Neural cell (in vitro differentiated cells): ENCODE data around the gene ROBO1. TPM values are rescaled to one million over a fixed set of nuclear protein-coding genes. Genes with fewer than 3 reads are reported as not detected.

Experiments
- H2AFZ ChIP-seq: fragments of 200-600, 300-800 bp; sonication (generic), shearing (Covaris generic); 2 replicates; pipeline ENCODE4 v1.6.0; 2014; ENCODE audit warnings: low read depth, mild to moderate bottlenecking, antibody characterized with exemption, low read length, moderate library complexity
- H3F3A ChIP-seq: fragments of 200-600 bp; shearing (Covaris generic); 2 replicates; pipeline ENCODE4 v1.6.1; 2016; ENCODE audit warnings: mild to moderate bottlenecking, moderate library complexity, mixed read lengths, antibody characterized with exemption, low read length; ENCODE audit not compliant: insufficient read depth, poor library complexity, severe bottlenecking
- H3K27ac ChIP-seq: fragments of 200-600, 300-800 bp; sonication (generic), shearing (Covaris generic); 2 replicates; pipeline ENCODE4 v1.5.1; 2014; ENCODE audit warnings: mild to moderate bottlenecking, low read length, moderate library complexity
- H3K27me3 ChIP-seq: fragments of 300-800, 200-600 bp; sonication (generic), shearing (Covaris generic); 2 replicates; pipeline ENCODE4 v1.6.0; 2014; ENCODE audit warnings: mild to moderate bottlenecking, low read depth, low read length, moderate library complexity; ENCODE audit not compliant: insufficient read depth
- H3K36me3 ChIP-seq: fragments of 300-800, 200-600 bp; sonication (generic), shearing (Covaris generic); 2 replicates; pipeline ENCODE4 v1.5.1; 2014; ENCODE audit warnings: mild to moderate bottlenecking, antibody characterized with exemption, low read length, moderate library complexity; ENCODE audit not compliant: insufficient read depth
- H3K4me2 ChIP-seq: fragments of 300-800, 200-600 bp; sonication (generic), shearing (Covaris generic); 2 replicates; pipeline ENCODE4 v1.6.0; 2014; ENCODE audit warnings: mild to moderate bottlenecking, low read length
- H3K4me3 ChIP-seq: fragments of 300-800, 200-600 bp; sonication (generic), shearing (Covaris generic); 2 replicates; pipeline ENCODE4 v1.5.1; 2014; ENCODE audit warnings: mild to moderate bottlenecking, low read length, moderate library complexity
- H3K79me2 ChIP-seq: fragments of 200-600 bp; shearing (Covaris generic); replicated peaks from 2 replicates; pipeline ENCODE4 v1.6.0; 2014; ENCODE audit warnings: mild to moderate bottlenecking, low read length, moderate library complexity; ENCODE audit not compliant: insufficient read depth
- H3K9ac ChIP-seq: fragments of 300-800, 200-600 bp; sonication (generic), shearing (Covaris generic); 2 replicates; pipeline ENCODE4 v1.6.1; 2016; ENCODE audit warnings: mild to moderate bottlenecking, low read length, mixed read lengths
- H3K9me2 ChIP-seq: fragments of 200-600 bp; shearing (Covaris generic); 2 replicates; pipeline ENCODE4 v1.6.1; 2016; ENCODE audit warnings: mild to moderate bottlenecking, low read length, mixed read lengths; ENCODE audit not compliant: insufficient read depth
- H3K9me3 ChIP-seq: fragments of 200-600, 300-800 bp; sonication (generic), shearing (Covaris generic); 2 replicates; pipeline ENCODE4 v1.6.1; 2016; ENCODE audit warnings: mild to moderate bottlenecking, mixed run types, low read length, moderate library complexity, mixed read lengths
- H4K20me1 ChIP-seq: fragments of 200-600 bp; shearing (Covaris generic); 2 replicates; pipeline ENCODE4 v1.6.1; 2016; ENCODE audit warnings: mild to moderate bottlenecking, mixed run types; ENCODE audit not compliant: insufficient read depth
- EP300 ChIP-seq: fragments of 450-650 bp; conservative IDR thresholded peaks from 2 replicates; pipeline ENCODE4 v1.6.1; 2014; ENCODE audit warnings: antibody characterized with exemption, mild to moderate bottlenecking, moderate library complexity; ENCODE audit not compliant: poor library complexity, severe bottlenecking
- EZH2 ChIP-seq: fragments of 200-600, 300-800 bp; shearing (Covaris generic), sonication (generic); IDR thresholded peaks from 2 replicates; pipeline ENCODE4 v1.6.1; 2014; ENCODE audit warnings: antibody characterized with exemption, low read length, borderline replicate concordance, mild to moderate bottlenecking; ENCODE audit not compliant: insufficient read depth, poor library complexity, severe bottlenecking
- MXI1 ChIP-seq: fragments of 450-650 bp; conservative IDR thresholded peaks from 2 replicates; pipeline ENCODE4 v1.6.1; 2014; ENCODE audit warnings: antibody characterized with exemption, mild to moderate bottlenecking; ENCODE audit not compliant: poor library complexity, severe bottlenecking
- POLR2AphosphoS5 ChIP-seq: IDR thresholded peaks from 2 replicates; pipeline ENCODE4 v1.6.1; 2012
- RAD21 ChIP-seq: fragments of 450-650 bp; conservative IDR thresholded peaks from 2 replicates; pipeline ENCODE4 v1.6.1; 2014; ENCODE audit warnings: antibody characterized with exemption, mild to moderate bottlenecking, moderate library complexity
- SMC3 ChIP-seq: fragments of 450-650 bp; conservative IDR thresholded peaks from 2 replicates; pipeline ENCODE4 v1.6.1; 2014; ENCODE audit warnings: antibody characterized with exemption, mild to moderate bottlenecking, moderate library complexity; ENCODE audit not compliant: poor library complexity
- TAF1 ChIP-seq: IDR thresholded peaks from 2 replicates; pipeline ENCODE4 v1.6.1; 2012; ENCODE audit warnings: low read depth
- polyA plus RNA-seq: library from polyadenylated mRNA; depleted of rRNA; stranded (reverse); fragments of >200 nt; gene quantifications from 2 replicates; pipeline ENCODE4 v1.2.3, GENCODE V29; 2014
- TF ChIP-seq, protein P1 (sequence below): fragments of 450-650 bp; IDR thresholded peaks from 2 replicates; pipeline ENCODE4 v1.5.1; 2014; ENCODE audit warnings: antibody characterized with exemption, mild to moderate bottlenecking, moderate library complexity; ENCODE audit not compliant: poor library complexity, severe bottlenecking
- TF ChIP-seq, protein P2 (sequence below): IDR thresholded peaks from 2 replicates; pipeline ENCODE4 v1.6.1; 2012; ENCODE audit warnings: borderline replicate concordance

Gene ROBO1
- polyA plus RNA-seq, 1 donor from 2014 or later: 183 TPM

DNA sequence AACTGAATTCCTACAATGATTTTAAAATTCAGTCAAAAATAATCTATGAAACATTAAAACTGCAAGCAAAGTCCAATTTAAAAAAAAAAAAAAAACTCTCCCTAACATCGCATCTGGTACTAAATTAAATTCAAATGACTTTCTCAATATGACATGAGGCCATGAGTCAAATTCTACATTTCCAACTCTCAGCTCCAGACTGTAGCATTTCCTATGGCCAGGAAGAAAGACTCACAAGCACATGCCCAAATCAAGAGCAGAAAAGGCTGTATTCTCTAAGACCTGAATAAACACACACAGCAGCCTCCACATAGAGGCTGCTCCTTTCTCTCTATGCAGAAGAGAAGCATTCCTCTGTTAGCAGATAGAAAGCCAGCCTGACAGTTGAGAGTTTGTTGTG, 729.2 kb downstream of the ROBO1 start:
- H2AFZ ChIP-seq: no peak overlapping the region
- no peaks in the 10 kb centered on the region for H3K36me3 ChIP-seq
- H3K9ac ChIP-seq: no peak overlapping the region
- H4K20me1 ChIP-seq: no peaks in the 10 kb centered on the region
- TF ChIP-seq RAD21 (no peak), POLR2AphosphoS5 (no peak), EZH2 (no peak), EP300 (no peak), MXI1 (no peak), SMC3 (no peak), TAF1 (no peak)
- TF ChIP-seq, protein P1, sequence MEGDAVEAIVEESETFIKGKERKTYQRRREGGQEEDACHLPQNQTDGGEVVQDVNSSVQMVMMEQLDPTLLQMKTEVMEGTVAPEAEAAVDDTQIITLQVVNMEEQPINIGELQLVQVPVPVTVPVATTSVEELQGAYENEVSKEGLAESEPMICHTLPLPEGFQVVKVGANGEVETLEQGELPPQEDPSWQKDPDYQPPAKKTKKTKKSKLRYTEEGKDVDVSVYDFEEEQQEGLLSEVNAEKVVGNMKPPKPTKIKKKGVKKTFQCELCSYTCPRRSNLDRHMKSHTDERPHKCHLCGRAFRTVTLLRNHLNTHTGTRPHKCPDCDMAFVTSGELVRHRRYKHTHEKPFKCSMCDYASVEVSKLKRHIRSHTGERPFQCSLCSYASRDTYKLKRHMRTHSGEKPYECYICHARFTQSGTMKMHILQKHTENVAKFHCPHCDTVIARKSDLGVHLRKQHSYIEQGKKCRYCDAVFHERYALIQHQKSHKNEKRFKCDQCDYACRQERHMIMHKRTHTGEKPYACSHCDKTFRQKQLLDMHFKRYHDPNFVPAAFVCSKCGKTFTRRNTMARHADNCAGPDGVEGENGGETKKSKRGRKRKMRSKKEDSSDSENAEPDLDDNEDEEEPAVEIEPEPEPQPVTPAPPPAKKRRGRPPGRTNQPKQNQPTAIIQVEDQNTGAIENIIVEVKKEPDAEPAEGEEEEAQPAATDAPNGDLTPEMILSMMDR: no peak
- TF ChIP-seq, protein P2, sequence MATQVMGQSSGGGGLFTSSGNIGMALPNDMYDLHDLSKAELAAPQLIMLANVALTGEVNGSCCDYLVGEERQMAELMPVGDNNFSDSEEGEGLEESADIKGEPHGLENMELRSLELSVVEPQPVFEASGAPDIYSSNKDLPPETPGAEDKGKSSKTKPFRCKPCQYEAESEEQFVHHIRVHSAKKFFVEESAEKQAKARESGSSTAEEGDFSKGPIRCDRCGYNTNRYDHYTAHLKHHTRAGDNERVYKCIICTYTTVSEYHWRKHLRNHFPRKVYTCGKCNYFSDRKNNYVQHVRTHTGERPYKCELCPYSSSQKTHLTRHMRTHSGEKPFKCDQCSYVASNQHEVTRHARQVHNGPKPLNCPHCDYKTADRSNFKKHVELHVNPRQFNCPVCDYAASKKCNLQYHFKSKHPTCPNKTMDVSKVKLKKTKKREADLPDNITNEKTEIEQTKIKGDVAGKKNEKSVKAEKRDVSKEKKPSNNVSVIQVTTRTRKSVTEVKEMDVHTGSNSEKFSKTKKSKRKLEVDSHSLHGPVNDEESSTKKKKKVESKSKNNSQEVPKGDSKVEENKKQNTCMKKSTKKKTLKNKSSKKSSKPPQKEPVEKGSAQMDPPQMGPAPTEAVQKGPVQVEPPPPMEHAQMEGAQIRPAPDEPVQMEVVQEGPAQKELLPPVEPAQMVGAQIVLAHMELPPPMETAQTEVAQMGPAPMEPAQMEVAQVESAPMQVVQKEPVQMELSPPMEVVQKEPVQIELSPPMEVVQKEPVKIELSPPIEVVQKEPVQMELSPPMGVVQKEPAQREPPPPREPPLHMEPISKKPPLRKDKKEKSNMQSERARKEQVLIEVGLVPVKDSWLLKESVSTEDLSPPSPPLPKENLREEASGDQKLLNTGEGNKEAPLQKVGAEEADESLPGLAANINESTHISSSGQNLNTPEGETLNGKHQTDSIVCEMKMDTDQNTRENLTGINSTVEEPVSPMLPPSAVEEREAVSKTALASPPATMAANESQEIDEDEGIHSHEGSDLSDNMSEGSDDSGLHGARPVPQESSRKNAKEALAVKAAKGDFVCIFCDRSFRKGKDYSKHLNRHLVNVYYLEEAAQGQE: no peak
- H3K79me2 ChIP-seq: no peaks in the 10 kb centered on the region
- no peaks in the 10 kb centered on the region for H3K9me3 ChIP-seq
- no peak overlapping the region for H3K4me2 ChIP-seq
- no peak overlapping the region for H3K27ac ChIP-seq
- H3K4me3 ChIP-seq: no peak overlapping the region
- no peaks in the 10 kb centered on the region for H3K9me2 ChIP-seq
- H3K27me3 ChIP-seq: no peaks in the 10 kb centered on the region
- H3F3A ChIP-seq: no peaks in the 10 kb centered on the region

DNA sequence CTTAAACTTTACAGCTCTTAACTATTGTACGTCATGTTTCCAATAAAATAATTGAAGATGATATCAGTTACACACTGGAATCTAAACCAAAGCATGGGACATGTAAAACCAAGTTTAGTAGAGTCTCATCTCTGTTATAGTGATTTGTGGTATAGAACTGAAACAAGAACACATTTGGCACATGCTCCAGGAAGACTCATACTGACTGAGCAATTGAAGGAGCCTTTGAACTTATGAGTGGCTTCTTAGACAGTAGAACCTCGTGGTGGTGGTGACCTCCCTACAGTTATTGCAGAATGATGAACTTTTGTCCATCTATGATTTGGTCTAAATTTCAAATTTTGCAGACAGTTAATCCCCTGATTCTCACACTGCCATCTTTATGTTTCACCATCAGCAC, 729.7 kb downstream of the ROBO1 start:
- no peaks in the 10 kb centered on the region for H4K20me1 ChIP-seq
- no peak overlapping the region for H3K27ac ChIP-seq
- no peak overlapping the region for H3K4me2 ChIP-seq
- H3K4me3 ChIP-seq: no peak overlapping the region
- no peaks in the 10 kb centered on the region for H3K9me3 ChIP-seq
- no peaks in the 10 kb centered on the region for H3K9me2 ChIP-seq
- H3K79me2 ChIP-seq: no peaks in the 10 kb centered on the region
- no peak overlapping the region for H2AFZ ChIP-seq
- H3K27me3 ChIP-seq: no peaks in the 10 kb centered on the region
- TF ChIP-seq SMC3 (no peak), EP300 (no peak), MXI1 (no peak), TAF1 (no peak), EZH2 (no peak), POLR2AphosphoS5 (no peak), RAD21 (no peak)
- TF ChIP-seq, protein P1: no peak
- TF ChIP-seq, protein P2: no peak
- no peaks in the 10 kb centered on the region for H3K36me3 ChIP-seq
- no peak overlapping the region for H3K9ac ChIP-seq
- no peaks in the 10 kb centered on the region for H3F3A ChIP-seq
